ENCODE measurements around the gene CD80. TPM values are rescaled to one million over a fixed set of nuclear protein-coding genes. Genes with fewer than 3 reads are reported as not detected.
"Not testable (repeated sequence)": the region's sequence is repeated elsewhere in the genome, so short reads cannot be mapped to it uniquely, and the experiment has no call there.

The CD80 gene
- polyA plus RNA-seq, 4 donors: 0.21 to 0.53 (median 0.27) TPM; not detected in 1

- 86 to 90% (median 89%) methylated on average over 7 of the region's 7 CpGs for WGBS, 3 donors
- no peak for FAIRE-seq
- no peak overlapping the region for H3K4me3 ChIP-seq (ENCODE audit: low read depth in 1 of 3, low read length in 3 of 3)
- no peaks in the 10 kb centered on the region for H3K36me3 ChIP-seq (ENCODE audit: control insufficient read depth in 3 of 3, insufficient read depth in 2 of 3, low read depth in 1 of 3, low read length in 3 of 3)
- H3K27ac ChIP-seq (ENCODE audit: low read depth in 1 of 3, low read length in 2 of 3): no peak overlapping the region
- no peaks in the 10 kb centered on the region for H3K27me3 ChIP-seq (ENCODE audit: control insufficient read depth in 3 of 3, insufficient read depth in 3 of 3, low read length in 3 of 3)
- H3K9me3 ChIP-seq (ENCODE audit: control insufficient read depth in 2 of 2, insufficient read depth in 1 of 2, low read depth in 1 of 2, low read length in 1 of 2): no peaks in the 10 kb centered on the region
- no peaks in the 10 kb centered on the region for H3K4me1 ChIP-seq (ENCODE audit: control insufficient read depth in 3 of 3, insufficient read depth in 2 of 3, low read depth in 1 of 3, low read length in 2 of 3)
- DNase-seq: no peak
These were observed 2.1 kb downstream of the CD80 start for GRCh38 chr3:119557192-119557876.

- DNase-seq (no peak), FAIRE-seq (no peak)
- no peak overlapping the region for H3K4me3 ChIP-seq (ENCODE audit: low read depth in 1 of 3, low read length in 3 of 3)
- H3K27me3 ChIP-seq (ENCODE audit: control insufficient read depth in 3 of 3, insufficient read depth in 3 of 3, low read length in 3 of 3): no peaks in the 10 kb centered on the region
- no peaks in the 10 kb centered on the region for H3K36me3 ChIP-seq (ENCODE audit: control insufficient read depth in 3 of 3, insufficient read depth in 2 of 3, low read depth in 1 of 3, low read length in 3 of 3)
- no peaks in the 10 kb centered on the region for H3K9me3 ChIP-seq (ENCODE audit: control insufficient read depth in 2 of 2, insufficient read depth in 1 of 2, low read depth in 1 of 2, low read length in 1 of 2)
- WGBS, 3 donors: 73 to 95% (median 95%) methylated on average over 1 of the region's 1 CpG
- H3K27ac ChIP-seq (ENCODE audit: low read depth in 1 of 3, low read length in 2 of 3): no peak overlapping the region
- no peaks in the 10 kb centered on the region for H3K4me1 ChIP-seq (ENCODE audit: control insufficient read depth in 3 of 3, insufficient read depth in 2 of 3, low read depth in 1 of 3, low read length in 2 of 3)
These were observed 3.5 kb downstream of the CD80 start for GRCh38 chr3:119555929-119556328.

- DNase-seq (no peak), FAIRE-seq (no peak)
- Histone ChIP-seq H3K27ac (ENCODE audit: low read depth in 1 of 3, low read length in 2 of 3) (no peak overlapping the region), H3K27me3 (ENCODE audit: control insufficient read depth in 3 of 3, insufficient read depth in 3 of 3, low read length in 3 of 3) (no peaks in the 10 kb centered on the region), H3K4me3 (ENCODE audit: low read depth in 1 of 3, low read length in 3 of 3) (no peak overlapping the region), H3K9me3 (ENCODE audit: control insufficient read depth in 2 of 2, insufficient read depth in 1 of 2, low read depth in 1 of 2, low read length in 1 of 2) (no peaks in the 10 kb centered on the region), H3K4me1 (ENCODE audit: control insufficient read depth in 3 of 3, insufficient read depth in 2 of 3, low read depth in 1 of 3, low read length in 2 of 3) (no peaks in the 10 kb centered on the region), H3K36me3 (ENCODE audit: control insufficient read depth in 3 of 3, insufficient read depth in 2 of 3, low read depth in 1 of 3, low read length in 3 of 3) (no peaks in the 10 kb centered on the region)
- WGBS, 3 donors: 56 to 61% (median 59%) methylated on average over 4 of the region's 4 CpGs
These were observed 4.1 kb downstream of the CD80 start for GRCh38 chr3:119555309-119555735.

GRCh38 chr3:119553823-119554415 lies 5.5 kb downstream of the CD80 start:
- FAIRE-seq: no peak
- Histone ChIP-seq H3K36me3 (ENCODE audit: control insufficient read depth in 3 of 3, insufficient read depth in 2 of 3, low read depth in 1 of 3, low read length in 3 of 3) (no peaks in the 10 kb centered on the region), H3K4me1 (ENCODE audit: control insufficient read depth in 3 of 3, insufficient read depth in 2 of 3, low read depth in 1 of 3, low read length in 2 of 3) (no peaks in the 10 kb centered on the region), H3K27ac (ENCODE audit: low read depth in 1 of 3, low read length in 2 of 3) (no peak overlapping the region), H3K4me3 (ENCODE audit: low read depth in 1 of 3, low read length in 3 of 3) (no peak overlapping the region), H3K9me3 (ENCODE audit: control insufficient read depth in 2 of 2, insufficient read depth in 1 of 2, low read depth in 1 of 2, low read length in 1 of 2) (no peaks in the 10 kb centered on the region), H3K27me3 (ENCODE audit: control insufficient read depth in 3 of 3, insufficient read depth in 3 of 3, low read length in 3 of 3) (no peaks in the 10 kb centered on the region)
- no peak for DNase-seq
- 57 to 63% (median 57%) methylated on average over 5 of the region's 5 CpGs for whole genome bisulfite sequencing, 3 donors

- H3K4me1 ChIP-seq (ENCODE audit: control insufficient read depth in 3 of 3, insufficient read depth in 2 of 3, low read depth in 1 of 3, low read length in 2 of 3); H3K9me3 ChIP-seq (ENCODE audit: control insufficient read depth in 2 of 2, insufficient read depth in 1 of 2, low read depth in 1 of 2, low read length in 1 of 2); H3K4me3 ChIP-seq (ENCODE audit: low read depth in 1 of 3, low read length in 3 of 3); H3K36me3 ChIP-seq (ENCODE audit: control insufficient read depth in 3 of 3, insufficient read depth in 2 of 3, low read depth in 1 of 3, low read length in 3 of 3); DNase-seq; H3K27ac ChIP-seq (ENCODE audit: low read depth in 1 of 3, low read length in 2 of 3); H3K27me3 ChIP-seq (ENCODE audit: control insufficient read depth in 3 of 3, insufficient read depth in 3 of 3, low read length in 3 of 3); FAIRE-seq: not testable (repeated sequence)
- WGBS, 3 donors: 89 to 94% (median 90%) methylated on average over 6 of the region's 6 CpGs
These were observed 6.5 kb downstream of the CD80 start for GRCh38 chr3:119552928-119553327.

- no peak for FAIRE-seq
- no peak overlapping the region for H3K27ac ChIP-seq (ENCODE audit: low read depth in 1 of 3, low read length in 2 of 3)
- no peaks in the 10 kb centered on the region for H3K9me3 ChIP-seq (ENCODE audit: control insufficient read depth in 2 of 2, insufficient read depth in 1 of 2, low read depth in 1 of 2, low read length in 1 of 2)
- DNase-seq: no peak
- no peaks in the 10 kb centered on the region for H3K36me3 ChIP-seq (ENCODE audit: control insufficient read depth in 3 of 3, insufficient read depth in 2 of 3, low read depth in 1 of 3, low read length in 3 of 3)
- no peaks in the 10 kb centered on the region for H3K27me3 ChIP-seq (ENCODE audit: control insufficient read depth in 3 of 3, insufficient read depth in 3 of 3, low read length in 3 of 3)
- no peaks in the 10 kb centered on the region for H3K4me1 ChIP-seq (ENCODE audit: control insufficient read depth in 3 of 3, insufficient read depth in 2 of 3, low read depth in 1 of 3, low read length in 2 of 3)
- WGBS, 3 donors: 89 to 94% (median 92%) methylated on average over 5 of the region's 5 CpGs
- no peak overlapping the region for H3K4me3 ChIP-seq (ENCODE audit: low read depth in 1 of 3, low read length in 3 of 3)
These were observed 7.8 kb downstream of the CD80 start for GRCh38 chr3:119551598-119551997.

- no peaks in the 10 kb centered on the region for H3K27me3 ChIP-seq (ENCODE audit: control insufficient read depth in 3 of 3, insufficient read depth in 3 of 3, low read length in 3 of 3)
- H3K36me3 ChIP-seq (ENCODE audit: control insufficient read depth in 3 of 3, insufficient read depth in 2 of 3, low read depth in 1 of 3, low read length in 3 of 3): no peaks in the 10 kb centered on the region
- H3K4me3 ChIP-seq (ENCODE audit: low read depth in 1 of 3, low read length in 3 of 3): no peak overlapping the region
- DNase-seq (no peak), FAIRE-seq (no peak)
- H3K9me3 ChIP-seq (ENCODE audit: control insufficient read depth in 2 of 2, insufficient read depth in 1 of 2, low read depth in 1 of 2, low read length in 1 of 2): no peaks in the 10 kb centered on the region
- 88 to 93% (median 92%) methylated on average over 9 of the region's 9 CpGs for WGBS, 3 donors
- H3K4me1 ChIP-seq (ENCODE audit: control insufficient read depth in 3 of 3, insufficient read depth in 2 of 3, low read depth in 1 of 3, low read length in 2 of 3): no peaks in the 10 kb centered on the region
- no peak overlapping the region for H3K27ac ChIP-seq (ENCODE audit: low read depth in 1 of 3, low read length in 2 of 3)
These were observed 9.1 kb downstream of the CD80 start for GRCh38 chr3:119550192-119550910.

GRCh38 chr3:119548341-119548740 lies 11.1 kb downstream of the CD80 start:
- no peak for FAIRE-seq
- H3K27me3 ChIP-seq (ENCODE audit: control insufficient read depth in 3 of 3, insufficient read depth in 3 of 3, low read length in 3 of 3): no peaks in the 10 kb centered on the region
- WGBS, 3 donors: 52 to 73% (median 70%) methylated on average over 3 of the region's 3 CpGs
- H3K9me3 ChIP-seq (ENCODE audit: control insufficient read depth in 2 of 2, insufficient read depth in 1 of 2, low read depth in 1 of 2, low read length in 1 of 2): peaks cover 0 to 2% of the 10 kb centered on the region in 2 donors
- no peak overlapping the region for H3K27ac ChIP-seq (ENCODE audit: low read depth in 1 of 3, low read length in 2 of 3)
- no peaks in the 10 kb centered on the region for H3K36me3 ChIP-seq (ENCODE audit: control insufficient read depth in 3 of 3, insufficient read depth in 2 of 3, low read depth in 1 of 3, low read length in 3 of 3)
- H3K4me3 ChIP-seq (ENCODE audit: low read depth in 1 of 3, low read length in 3 of 3): no peak overlapping the region
- DNase-seq: no peak
- H3K4me1 ChIP-seq (ENCODE audit: control insufficient read depth in 3 of 3, insufficient read depth in 2 of 3, low read depth in 1 of 3, low read length in 2 of 3): no peaks in the 10 kb centered on the region

Measured in small intestine (tissue), 7 donors.